ENCODE measurements around the gene COG6.

- no peak for TF ChIP-seq CTCF (conservative IDR thresholded peaks at IDR 0.05 in 1 of 2, IDR thresholded peaks at IDR 0.05 in 1 of 2; ENCODE audit: extremely low read depth in 1 of 2, insufficient read depth in 1 of 2, low read depth in 1 of 2, low read length in 2 of 2)
- no peak for TF ChIP-seq EZH2 (IDR thresholded peaks at IDR 0.05; ENCODE audit: borderline replicate concordance, low read length)
Observed at GRCh38 chr13:39618561-39618960, 36.9 kb upstream of the COG6 start.

Data from mammary epithelial cell (primary cell).